Fibroblast of gingiva (primary cell): Measurements from ENCODE around the gene DNAH17.
"Not testable (repeated sequence)": the region's sequence is repeated elsewhere in the genome, so short reads cannot be mapped to it uniquely, and the experiment has no call there.

ENCODE experiments used
- DNase-seq: peaks from one replicate; pipeline ENCODE4 v3.0.0-alpha.2; 2011; ENCODE audit warnings: low read depth

Gene DNAH17

GRCh38 chr17:78476149-78476548, 101.0 kb downstream of the DNAH17 start:
- DNase-seq: no peak

- DNase-seq: no peak
Measured at GRCh38 chr17:78475211-78475610, 102.0 kb downstream of the DNAH17 start.

- DNase-seq: no peak
Measured at GRCh38 chr17:78474614-78475146, 102.5 kb downstream of the DNAH17 start.

GRCh38 chr17:78473951-78474613, 103.1 kb downstream of the DNAH17 start:
- DNase-seq: no peak

- DNase-seq: no peak
Measured at GRCh38 chr17:78472035-78472905, 104.9 kb downstream of the DNAH17 start.

GRCh38 chr17:78471635-78472034, 105.6 kb downstream of the DNAH17 start:
- no peak for DNase-seq

GRCh38 chr17:78469443-78469842, 107.8 kb downstream of the DNAH17 start:
- no peak for DNase-seq

- DNase-seq: no peak
Measured at GRCh38 chr17:78468366-78468765, 108.8 kb downstream of the DNAH17 start.

- no peak for DNase-seq
Measured at GRCh38 chr17:78466786-78467715, 110.1 kb downstream of the DNAH17 start.

- DNase-seq: not testable (repeated sequence)
Measured at GRCh38 chr17:78466109-78466785, 110.9 kb downstream of the DNAH17 start.

GRCh38 chr17:78462148-78462547, 115.0 kb downstream of the DNAH17 start:
- no peak for DNase-seq

GRCh38 chr17:78461799-78462053, 115.5 kb downstream of the DNAH17 start:
- no peak for DNase-seq

- DNase-seq: no peak
Measured at GRCh38 chr17:78460951-78461798, 116.0 kb downstream of the DNAH17 start.

GRCh38 chr17:78460176-78460675, 117.0 kb downstream of the DNAH17 start:
- no peak for DNase-seq

GRCh38 chr17:78459696-78460095, 117.5 kb downstream of the DNAH17 start:
- DNase-seq: no peak

- DNase-seq: no peak
Measured at GRCh38 chr17:78458736-78459335, 118.4 kb downstream of the DNAH17 start.

- no peak for DNase-seq
Measured at GRCh38 chr17:78458091-78458490, 119.1 kb downstream of the DNAH17 start.

GRCh38 chr17:78454346-78454745, 122.8 kb downstream of the DNAH17 start:
- DNase-seq: no peak

GRCh38 chr17:78451753-78452152, 125.4 kb downstream of the DNAH17 start:
- no peak for DNase-seq

GRCh38 chr17:78450696-78451345, 126.4 kb downstream of the DNAH17 start:
- DNase-seq: no peak
